HUES6 (cell line): ENCODE measurements around the gene ISG20.

Source experiments
- H3K27ac ChIP-seq: 2 replicates; pipeline ENCODE4 v1.7.0; 2013; ENCODE audit warnings: low read depth, mild to moderate bottlenecking, low read length, inconsistent platforms
- H3K27me3 ChIP-seq: 2 replicates; pipeline ENCODE4 v1.6.1; 2013; ENCODE audit warnings: low read length; ENCODE audit not compliant: control insufficient read depth, insufficient read depth
- H3K36me3 ChIP-seq: 2 replicates; pipeline ENCODE4 v1.6.1; 2013; ENCODE audit warnings: low read length; ENCODE audit not compliant: control insufficient read depth, insufficient read depth
- H3K4me1 ChIP-seq: 2 replicates; pipeline ENCODE4 v1.6.1; 2013; ENCODE audit warnings: low read length; ENCODE audit not compliant: control insufficient read depth, insufficient read depth
- H3K4me3 ChIP-seq: 2 replicates; pipeline ENCODE4 v1.5.1; 2013; ENCODE audit warnings: low read depth, low read length
- H3K9ac ChIP-seq: one replicate; pipeline ENCODE4 v1.6.1; 2013; ENCODE audit warnings: mild to moderate bottlenecking, low read length
- H3K9me3 ChIP-seq: 2 replicates; pipeline ENCODE4 v1.6.1; 2013; ENCODE audit warnings: low read depth, low read length; ENCODE audit not compliant: control insufficient read depth, insufficient read depth

Gene ISG20

DNA sequence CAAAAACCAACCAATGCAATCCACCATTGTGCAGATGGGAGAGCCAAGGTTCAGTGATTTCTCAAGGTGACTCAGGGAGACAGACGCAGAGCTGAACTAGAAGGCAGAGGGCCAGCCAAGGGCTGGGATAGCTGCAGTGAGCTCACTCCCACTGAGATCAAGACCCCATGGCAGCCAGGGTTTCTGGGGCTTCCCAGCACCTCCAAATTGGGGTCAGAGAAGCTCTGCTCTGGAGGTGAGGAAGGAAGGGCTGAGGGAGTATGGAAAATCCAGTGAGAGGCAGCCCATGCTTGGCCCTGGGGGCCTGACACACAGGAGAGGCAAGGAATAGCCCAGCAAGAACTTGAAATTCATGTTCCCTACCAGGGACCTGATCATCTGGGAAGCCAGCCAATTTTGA is 61.0 kb downstream of the ISG20 start:
- H3K9ac ChIP-seq = no peak overlapping the region
- no peaks in the 10 kb centered on the region for H3K9me3 ChIP-seq
- no peaks in the 10 kb centered on the region for H3K4me1 ChIP-seq
- peaks cover 49% of the 10 kb centered on the region for H3K27me3 ChIP-seq
- H3K4me3 ChIP-seq = no peak overlapping the region
- no peak overlapping the region for H3K27ac ChIP-seq
- H3K36me3 ChIP-seq = no peaks in the 10 kb centered on the region

DNA sequence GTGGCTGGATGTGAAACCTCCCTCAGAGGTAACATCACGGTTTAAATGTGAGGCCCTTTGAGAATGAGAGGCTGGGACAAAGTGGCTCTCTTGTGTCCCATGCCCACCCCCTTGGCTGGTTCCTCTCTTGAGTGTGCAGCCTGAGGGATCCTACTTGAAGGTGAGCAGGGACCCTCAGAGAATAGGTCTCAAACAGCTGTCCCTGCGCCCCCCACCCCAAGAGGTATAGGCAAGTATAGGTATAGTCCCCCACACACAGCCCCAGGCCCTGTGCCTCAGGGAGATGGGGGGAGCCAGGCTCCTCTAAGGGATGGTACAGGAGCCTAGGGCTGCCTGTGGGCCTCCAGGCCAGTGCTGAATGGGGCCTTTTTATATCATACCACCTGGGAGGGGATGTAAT is 61.9 kb downstream of the ISG20 start:
- Histone ChIP-seq H3K27me3 (peaks cover 58% of the 10 kb centered on the region), H3K4me1 (no peaks in the 10 kb centered on the region; the same call in 1 of the 2 replicates), H3K36me3 (no peaks in the 10 kb centered on the region), H3K4me3 (no peak overlapping the region), H3K27ac (no peak overlapping the region), H3K9ac (no peak overlapping the region), H3K9me3 (no peaks in the 10 kb centered on the region)

DNA sequence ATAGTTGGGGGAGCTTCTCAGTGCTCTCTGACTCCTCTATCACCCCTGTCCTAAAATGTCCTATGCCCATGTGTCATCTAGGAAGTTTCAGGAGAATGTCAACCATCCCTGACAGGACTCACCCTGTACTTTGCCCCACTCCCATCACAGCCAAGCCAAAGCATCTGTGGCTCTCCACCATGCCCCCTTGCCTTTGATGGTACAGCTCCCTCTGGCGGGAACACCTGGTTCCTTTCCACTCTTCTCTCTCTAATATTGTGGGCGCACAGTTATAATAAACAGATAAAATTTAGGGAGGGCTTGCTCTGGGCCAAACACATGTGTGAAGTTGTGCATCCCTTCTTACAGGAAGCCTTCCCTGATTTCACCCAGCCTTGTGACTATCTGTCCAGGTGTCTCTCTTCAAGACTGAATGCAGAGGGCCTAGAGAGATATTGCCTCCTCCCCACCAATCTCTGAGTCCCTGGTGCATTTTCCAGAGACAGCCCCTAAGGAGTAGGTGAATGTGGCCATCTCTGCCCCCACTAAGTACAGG is 62.8 kb downstream of the ISG20 start:
- H3K9me3 ChIP-seq = no peaks in the 10 kb centered on the region
- H3K4me1 ChIP-seq = no peaks in the 10 kb centered on the region; the same call in 1 of the 2 replicates
- H3K27me3 ChIP-seq = peaks cover 67% of the 10 kb centered on the region
- no peak overlapping the region for H3K4me3 ChIP-seq
- no peak overlapping the region for H3K27ac ChIP-seq
- no peak overlapping the region for H3K9ac ChIP-seq
- no peaks in the 10 kb centered on the region for H3K36me3 ChIP-seq

- Histone ChIP-seq H3K4me3 (no peak overlapping the region), H3K27me3 (peaks cover 65% of the 10 kb centered on the region), H3K9me3 (no peaks in the 10 kb centered on the region), H3K4me1 (no peaks in the 10 kb centered on the region; the same call in 1 of the 2 replicates), H3K36me3 (no peaks in the 10 kb centered on the region), H3K9ac (no peak overlapping the region), H3K27ac (no peak overlapping the region)
These were observed 64.2 kb downstream of the ISG20 start for GRCh38 chr15:88702983-88703382.

- Histone ChIP-seq H3K9ac (no peak overlapping the region), H3K36me3 (no peaks in the 10 kb centered on the region), H3K27me3 (peaks cover 65% of the 10 kb centered on the region), H3K9me3 (no peaks in the 10 kb centered on the region), H3K27ac (no peak overlapping the region), H3K4me3 (no peak overlapping the region), H3K4me1 (no peaks in the 10 kb centered on the region; the same call in 1 of the 2 replicates)
These were observed 64.7 kb downstream of the ISG20 start for GRCh38 chr15:88703533-88703932.

GRCh38 chr15:88704791-88705768 is 66.3 kb downstream of the ISG20 start:
- H3K4me3 ChIP-seq = peak overlapping the region; percentile 70
- no peaks in the 10 kb centered on the region; the same call in 1 of the 2 replicates for H3K4me1 ChIP-seq
- H3K36me3 ChIP-seq = no peaks in the 10 kb centered on the region
- H3K9me3 ChIP-seq = no peaks in the 10 kb centered on the region
- H3K27ac ChIP-seq = no peak overlapping the region
- H3K27me3 ChIP-seq = peaks cover 66% of the 10 kb centered on the region
- no peak overlapping the region for H3K9ac ChIP-seq

DNA sequence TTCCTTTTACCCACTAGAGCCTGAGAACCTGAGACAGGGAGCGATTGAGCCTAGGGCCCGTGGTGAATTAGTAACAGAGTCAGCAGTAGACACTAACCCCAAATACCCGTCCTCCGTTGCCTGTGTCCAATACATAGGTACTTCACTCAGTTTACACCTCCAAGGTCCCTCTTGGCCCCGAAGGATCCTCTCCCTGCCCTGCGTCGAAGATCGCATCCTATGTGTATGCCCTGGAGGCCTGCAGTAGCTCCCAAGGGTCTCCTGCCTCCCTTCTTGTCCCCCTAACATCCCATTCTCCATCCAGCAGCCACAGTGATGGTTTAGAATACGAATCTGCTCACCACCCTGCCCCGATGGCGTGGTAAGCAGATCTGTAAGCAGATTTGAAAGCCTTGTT is 67.0 kb downstream of the ISG20 start:
- Histone ChIP-seq H3K27me3 (peaks cover 70% of the 10 kb centered on the region), H3K36me3 (no peaks in the 10 kb centered on the region), H3K27ac (no peak overlapping the region), H3K9ac (no peak overlapping the region), H3K9me3 (no peaks in the 10 kb centered on the region), H3K4me1 (no peaks in the 10 kb centered on the region; the same call in 1 of the 2 replicates), H3K4me3 (peak overlapping the region; percentile 70)
